Muscle of arm (tissue), 12 donors: ENCODE measurements around the gene PLEKHF1. TPM values are rescaled to one million over a fixed set of nuclear protein-coding genes. Genes with fewer than 3 reads are reported as not detected.

Experiments used
- DNase-seq: peaks from one replicate; pipeline ENCODE4 v3.0.0-alpha.2; 2013
- polyA plus RNA-seq, 12 donors: library from polyadenylated mRNA; unstranded; fragments of 120-200 nt; gene quantifications; one replicate each; pipeline ENCODE4 v1.2.1, GENCODE V29; 2013; ENCODE audit not compliant: insufficient read length in 12 of 12

PLEKHF1 gene
- polyA plus RNA-seq, 12 donors, result 2.5 to 5.5 (median 3.5) TPM; not detected in 2

DNA sequence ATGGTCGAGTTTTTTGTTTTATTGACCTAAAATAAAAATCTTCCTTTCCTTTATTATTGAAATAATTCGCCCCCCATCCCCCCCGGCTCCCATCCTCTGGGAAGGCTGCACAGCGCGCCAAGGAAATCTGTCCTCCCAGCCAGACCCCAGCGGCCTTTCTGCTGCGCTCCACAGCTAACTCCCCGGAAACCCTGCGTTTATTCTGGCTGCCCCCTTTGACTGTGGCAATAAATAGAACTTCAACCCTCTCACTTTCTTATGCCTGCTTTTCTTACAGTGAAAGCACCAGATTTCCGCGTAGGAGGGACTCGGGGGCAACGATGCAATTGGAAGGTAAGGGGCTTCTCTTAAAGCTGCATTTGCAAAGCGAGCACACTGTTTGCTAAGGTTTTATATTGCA lies 59.5 kb downstream of the PLEKHF1 start:
- DNase-seq, result no peak

Other genes with a start within 250 kb of the PLEKHF1 start
- gene VSTM2B, start 139.5 kb upstream of the PLEKHF1 start, polyA plus RNA-seq, result under 1 TPM in 9 of 12 donors, not detected in 3; 0.13 to 0.40 (median 0.16) TPM
- gene POP4, start 59.2 kb upstream of the PLEKHF1 start, polyA plus RNA-seq, result 10 to 100 TPM in 11 of 12 donors, not detected in 1; 25.1 to 52.3 (median 44.1) TPM
- gene C19orf12, start 49.8 kb downstream of the PLEKHF1 start, polyA plus RNA-seq, result 10 to 100 TPM in 11 of 12 donors, not detected in 1; 18.0 to 40.5 (median 23.7) TPM
- gene CCNE1, start 146.5 kb downstream of the PLEKHF1 start, polyA plus RNA-seq, result 10 to 100 TPM in 11 of 12 donors, not detected in 1; 12.7 to 29.0 (median 23.8) TPM